ENCODE measurements around the gene BAIAP2L1.
"Not testable (repeated sequence)": the region's sequence is repeated elsewhere in the genome, so short reads cannot be mapped to it uniquely, and the experiment has no call there.

Gene BAIAP2L1, protein sequence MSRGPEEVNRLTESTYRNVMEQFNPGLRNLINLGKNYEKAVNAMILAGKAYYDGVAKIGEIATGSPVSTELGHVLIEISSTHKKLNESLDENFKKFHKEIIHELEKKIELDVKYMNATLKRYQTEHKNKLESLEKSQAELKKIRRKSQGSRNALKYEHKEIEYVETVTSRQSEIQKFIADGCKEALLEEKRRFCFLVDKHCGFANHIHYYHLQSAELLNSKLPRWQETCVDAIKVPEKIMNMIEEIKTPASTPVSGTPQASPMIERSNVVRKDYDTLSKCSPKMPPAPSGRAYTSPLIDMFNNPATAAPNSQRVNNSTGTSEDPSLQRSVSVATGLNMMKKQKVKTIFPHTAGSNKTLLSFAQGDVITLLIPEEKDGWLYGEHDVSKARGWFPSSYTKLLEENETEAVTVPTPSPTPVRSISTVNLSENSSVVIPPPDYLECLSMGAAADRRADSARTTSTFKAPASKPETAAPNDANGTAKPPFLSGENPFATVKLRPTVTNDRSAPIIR

DNA sequence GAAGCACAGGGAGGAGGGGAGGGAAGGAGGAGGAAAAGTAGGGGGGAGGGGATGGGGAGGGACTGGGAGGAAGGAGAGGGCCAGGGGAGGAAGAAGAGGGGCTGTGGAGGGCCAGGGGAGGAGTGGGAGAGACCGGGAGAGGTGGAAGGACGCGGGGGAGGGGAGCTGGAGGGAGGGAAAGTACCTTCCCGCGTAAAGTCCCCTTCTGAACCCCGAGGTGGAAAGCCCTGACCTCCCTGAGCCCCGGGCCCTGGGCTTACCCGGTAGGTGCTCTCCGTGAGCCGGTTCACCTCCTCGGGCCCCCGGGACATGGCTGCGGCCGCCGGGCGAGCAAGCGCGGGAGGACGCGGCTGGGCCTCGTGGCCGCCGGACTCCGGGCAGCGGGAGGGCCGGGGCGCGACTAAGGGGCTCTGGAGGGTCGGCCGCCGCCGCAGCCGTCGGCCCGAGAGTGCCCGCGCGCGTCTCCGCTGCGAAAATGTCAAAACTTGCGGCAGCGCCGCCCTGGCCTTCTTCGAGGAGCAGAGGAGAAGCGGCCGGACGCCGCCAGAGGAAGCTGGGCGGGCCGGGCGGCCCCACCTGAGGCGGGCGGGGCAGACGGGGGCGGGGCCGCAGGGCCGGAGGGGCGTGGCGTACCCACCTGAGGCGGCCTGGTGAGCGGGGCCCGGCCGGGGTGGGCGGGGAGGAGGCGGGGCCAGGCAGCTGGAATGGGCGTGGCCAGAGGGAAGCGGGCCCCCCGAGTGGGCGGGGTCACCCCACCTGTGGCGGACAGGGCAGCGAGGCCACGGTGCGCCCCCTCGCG lies at the start of gene BAIAP2L1:
TSS of gene BAIAP2L1 (minus strand) at position 549 of the 799 bp plus-strand sequence. CDS start at position 311, 238 bp downstream.
- peak; percentile 90 for ATAC-seq
- H3K4me3 Mint-ChIP-seq: peak within 1 kb of the TSS; percentile 55

GRCh38 chr7:98448766-98449165 lies 47.9 kb upstream of the BAIAP2L1 start:
- H3K4me1 Mint-ChIP-seq: no peaks in the 10 kb centered on the region
- H3K9me3 Mint-ChIP-seq: peaks cover 2% of the 10 kb centered on the region
- no peaks in the 10 kb centered on the region for H3K36me3 Mint-ChIP-seq
- H3K27ac Mint-ChIP-seq: no peak overlapping the region
- H3K27me3 Mint-ChIP-seq: no peaks in the 10 kb centered on the region
- ATAC-seq: no peak
- no peak overlapping the region for H3K4me3 Mint-ChIP-seq

More for the DNA sequence above, at the start of gene BAIAP2L1:
- Mint-ChIP-seq H3K9me3 (no peaks in the 10 kb centered on the region), H3K36me3 (no peaks in the 10 kb centered on the region), H3K27me3 (peaks cover 78% of the 10 kb centered on the region), H3K4me1 (peaks cover 21% of the 10 kb centered on the region), H3K27ac (no peak within 1 kb of the TSS)

- H3K27me3 Mint-ChIP-seq: peaks cover 38% of the 10 kb centered on the region
- H3K27ac Mint-ChIP-seq, H3K4me1 Mint-ChIP-seq, H3K36me3 Mint-ChIP-seq, H3K9me3 Mint-ChIP-seq, ATAC-seq, H3K4me3 Mint-ChIP-seq: not testable (repeated sequence)
Observed at GRCh38 chr7:98440992-98441391, 40.1 kb upstream of the BAIAP2L1 start.

DNA sequence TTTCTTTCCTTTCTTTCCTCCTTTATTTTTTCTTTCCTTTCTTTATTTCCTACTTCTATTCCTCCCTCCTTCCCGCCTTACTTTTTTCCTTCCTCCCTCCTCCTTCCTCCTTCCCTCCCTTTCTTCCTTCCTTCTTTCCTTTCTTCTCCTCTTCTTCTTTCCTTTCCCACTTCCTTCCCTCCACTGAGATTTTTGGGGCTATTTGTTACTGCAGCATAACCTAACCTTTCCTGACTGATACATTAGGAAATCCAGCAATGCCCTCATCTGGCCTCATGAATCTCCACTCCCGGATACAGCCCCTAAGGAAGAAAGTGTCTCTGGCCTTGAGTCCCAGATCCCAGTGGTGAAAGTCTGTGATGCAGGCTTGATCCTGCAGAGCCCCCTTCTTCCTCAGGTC lies 38.6 kb upstream of the BAIAP2L1 start:
- Mint-ChIP-seq H3K4me1 (no peaks in the 10 kb centered on the region), H3K27ac (no peak overlapping the region), H3K9me3 (peaks cover 4% of the 10 kb centered on the region), H3K4me3 (no peak overlapping the region), H3K27me3 (peaks cover 43% of the 10 kb centered on the region), H3K36me3 (no peaks in the 10 kb centered on the region)
- ATAC-seq: no peak

GRCh38 chr7:98434087-98434486 lies 33.2 kb upstream of the BAIAP2L1 start:
- ATAC-seq: no peak
- H3K27ac Mint-ChIP-seq: no peak overlapping the region

GRCh38 chr7:98429799-98430198 lies 28.9 kb upstream of the BAIAP2L1 start:
- Mint-ChIP-seq H3K27ac (no peak overlapping the region), H3K4me3 (no peak overlapping the region), H3K27me3 (peaks cover 30% of the 10 kb centered on the region), H3K9me3 (no peaks in the 10 kb centered on the region), H3K36me3 (no peaks in the 10 kb centered on the region), H3K4me1 (peaks cover 13% of the 10 kb centered on the region)
- ATAC-seq: no peak

More at GRCh38 chr7:98434087-98434486, 33.2 kb upstream of the BAIAP2L1 start:
- peaks cover 13% of the 10 kb centered on the region for H3K4me1 Mint-ChIP-seq
- H3K4me3 Mint-ChIP-seq: no peak overlapping the region
- no peaks in the 10 kb centered on the region for H3K9me3 Mint-ChIP-seq
- no peaks in the 10 kb centered on the region for H3K36me3 Mint-ChIP-seq
- H3K27me3 Mint-ChIP-seq: peaks cover 38% of the 10 kb centered on the region

- Mint-ChIP-seq H3K27ac (no peak overlapping the region), H3K36me3 (no peaks in the 10 kb centered on the region), H3K9me3 (peaks cover 4% of the 10 kb centered on the region), H3K4me1 (no peaks in the 10 kb centered on the region), H3K4me3 (no peak overlapping the region), H3K27me3 (peaks cover 50% of the 10 kb centered on the region)
- no peak for ATAC-seq
Observed at GRCh38 chr7:98423043-98423442, 22.2 kb upstream of the BAIAP2L1 start.

DNA sequence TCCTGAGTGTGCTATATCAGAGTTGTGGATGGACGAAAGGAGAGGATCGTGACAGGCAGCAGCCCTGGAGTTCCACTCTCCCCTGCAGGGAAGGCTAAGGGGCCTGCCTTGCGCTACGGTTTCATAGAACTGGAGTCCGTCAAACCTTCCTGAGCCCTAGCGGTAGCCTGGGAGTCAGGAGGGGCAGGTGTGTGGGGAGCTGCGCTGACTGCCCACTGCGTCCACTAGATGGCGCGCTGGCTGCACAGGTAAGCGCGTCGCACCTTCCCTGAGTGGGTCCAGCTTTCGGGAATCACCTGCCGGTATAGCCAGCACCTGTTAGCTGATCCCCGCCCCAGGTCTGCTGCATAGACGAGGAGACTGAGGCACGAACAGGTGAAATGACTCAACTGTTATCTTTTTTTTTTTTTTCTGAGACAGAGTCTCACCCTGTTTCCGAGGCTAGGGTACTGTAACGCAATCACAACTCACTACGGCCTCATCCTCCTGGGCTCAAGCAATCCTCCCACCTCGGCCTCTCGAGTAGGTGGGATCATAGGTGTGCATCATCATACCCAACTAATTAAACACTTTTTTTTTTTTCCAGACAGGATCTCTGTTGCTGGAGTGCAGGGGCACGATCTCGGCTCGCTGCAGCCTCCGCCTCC lies 20.2 kb upstream of the BAIAP2L1 start:
- Mint-ChIP-seq H3K9me3 (peaks cover 4% of the 10 kb centered on the region), H3K36me3 (no peaks in the 10 kb centered on the region), H3K27me3 (peaks cover 59% of the 10 kb centered on the region), H3K4me3 (no peak overlapping the region), H3K27ac (no peak overlapping the region), H3K4me1 (no peaks in the 10 kb centered on the region)
- peak; percentile 47 for ATAC-seq

DNA sequence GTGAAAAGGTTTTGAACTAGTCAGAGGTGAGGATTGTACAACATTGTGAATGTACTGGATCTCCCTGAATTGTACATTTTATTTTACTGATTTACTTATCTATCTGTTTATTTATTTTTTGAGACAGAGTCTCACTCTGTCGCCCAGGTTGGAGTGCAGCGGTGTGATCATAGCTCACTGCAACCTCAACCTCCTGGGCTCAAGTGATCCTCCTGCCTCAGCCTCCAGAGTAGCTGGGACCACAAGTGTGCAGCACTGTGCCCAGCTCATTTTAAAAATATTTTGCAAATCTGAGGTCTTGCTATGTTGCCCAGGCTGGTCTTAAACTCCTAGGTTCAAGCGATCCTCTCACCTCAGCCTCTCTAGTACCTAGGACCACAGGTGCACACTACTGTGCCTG lies 19.1 kb upstream of the BAIAP2L1 start:
- peaks cover 55% of the 10 kb centered on the region for H3K27me3 Mint-ChIP-seq
- H3K4me3 Mint-ChIP-seq, ATAC-seq, H3K27ac Mint-ChIP-seq, H3K4me1 Mint-ChIP-seq, H3K36me3 Mint-ChIP-seq, H3K9me3 Mint-ChIP-seq: not testable (repeated sequence)

DNA sequence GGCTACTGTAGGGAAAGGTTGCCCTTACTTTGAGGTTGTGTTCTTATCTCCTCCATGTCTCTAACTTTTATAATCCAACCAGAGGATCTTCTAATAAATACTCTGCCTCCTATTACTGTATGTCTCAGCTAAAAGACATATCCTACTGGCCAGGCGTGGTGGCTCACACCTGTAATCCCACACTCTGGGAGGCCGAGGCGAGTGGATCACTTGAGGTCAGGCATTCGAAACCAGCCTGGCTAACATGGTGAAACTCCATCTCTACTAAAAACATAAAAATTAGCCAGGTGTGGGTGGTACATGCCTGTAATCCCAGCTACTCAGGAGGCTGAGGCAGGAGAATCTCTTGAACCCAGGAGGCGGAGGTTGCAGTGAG lies 18.4 kb upstream of the BAIAP2L1 start:
- not testable (repeated sequence) for H3K9me3 Mint-ChIP-seq, H3K4me1 Mint-ChIP-seq, H3K4me3 Mint-ChIP-seq, ATAC-seq, H3K36me3 Mint-ChIP-seq, H3K27ac Mint-ChIP-seq
- peaks cover 55% of the 10 kb centered on the region for H3K27me3 Mint-ChIP-seq

- H3K4me1 Mint-ChIP-seq: no peaks in the 10 kb centered on the region
- H3K27me3 Mint-ChIP-seq: peaks cover 55% of the 10 kb centered on the region
- ATAC-seq: no peak
- H3K4me3 Mint-ChIP-seq: no peak overlapping the region
- H3K27ac Mint-ChIP-seq: no peak overlapping the region
- H3K9me3 Mint-ChIP-seq: peaks cover 4% of the 10 kb centered on the region
- no peaks in the 10 kb centered on the region for H3K36me3 Mint-ChIP-seq
Observed at GRCh38 chr7:98418636-98419315, 17.9 kb upstream of the BAIAP2L1 start.

GRCh38 chr7:98418271-98418635 lies 17.4 kb upstream of the BAIAP2L1 start:
- H3K4me3 Mint-ChIP-seq: no peak overlapping the region
- H3K27ac Mint-ChIP-seq: no peak overlapping the region

GRCh38 chr7:98417604-98418270 lies 16.8 kb upstream of the BAIAP2L1 start:
- not testable (repeated sequence) for H3K4me3 Mint-ChIP-seq, H3K9me3 Mint-ChIP-seq, ATAC-seq, H3K4me1 Mint-ChIP-seq, H3K36me3 Mint-ChIP-seq, H3K27ac Mint-ChIP-seq
- peaks cover 48% of the 10 kb centered on the region for H3K27me3 Mint-ChIP-seq

More at GRCh38 chr7:98418271-98418635, 17.4 kb upstream of the BAIAP2L1 start:
- Mint-ChIP-seq H3K36me3 (no peaks in the 10 kb centered on the region), H3K9me3 (peaks cover 3% of the 10 kb centered on the region), H3K4me1 (no peaks in the 10 kb centered on the region), H3K27me3 (peaks cover 53% of the 10 kb centered on the region)
- no peak for ATAC-seq

DNA sequence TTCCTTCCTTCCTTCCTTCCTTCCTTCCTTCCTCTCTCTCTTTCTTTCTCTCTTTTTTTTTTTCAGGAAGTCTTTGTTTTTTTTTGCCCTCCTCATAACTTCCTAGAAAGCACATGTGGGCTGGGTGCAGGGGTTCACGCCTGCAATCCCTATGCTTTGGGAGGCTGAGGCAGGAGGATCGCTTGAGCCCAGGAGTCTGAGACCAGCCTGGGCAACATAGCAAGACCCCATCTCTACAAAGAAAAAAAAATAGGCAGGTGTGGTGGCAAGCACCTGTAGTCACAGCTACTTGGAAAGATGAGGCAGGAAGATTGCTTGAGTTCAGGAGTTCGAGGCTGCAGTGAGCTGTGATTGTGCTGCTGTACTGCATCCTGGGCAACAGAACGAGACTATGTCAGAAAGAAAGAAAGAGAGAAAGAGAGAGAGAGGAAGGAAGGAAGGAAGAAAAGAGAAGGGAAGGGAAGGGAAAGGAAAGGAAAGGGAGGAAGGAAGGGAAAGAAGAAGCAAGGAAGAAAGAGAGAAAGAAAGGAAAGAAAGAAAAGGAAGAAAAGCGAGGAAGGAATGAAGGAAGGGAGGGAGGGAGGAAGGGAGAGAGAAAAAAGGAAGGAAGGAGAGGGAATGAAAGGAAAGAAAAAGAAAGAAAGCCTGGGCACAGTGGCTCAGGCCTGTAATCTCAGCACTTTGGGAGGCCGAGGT lies 13.5 kb upstream of the BAIAP2L1 start:
- Mint-ChIP-seq H3K4me3 (no peak overlapping the region), H3K27me3 (peaks cover 64% of the 10 kb centered on the region), H3K9me3 (no peaks in the 10 kb centered on the region), H3K4me1 (no peaks in the 10 kb centered on the region), H3K27ac (no peak overlapping the region), H3K36me3 (no peaks in the 10 kb centered on the region)
- no peak for ATAC-seq
